Thoracic aorta (tissue), 2 donors: ENCODE results near the gene JAG2. TPM values are rescaled to one million over a fixed set of nuclear protein-coding genes. Genes with fewer than 3 reads are reported as not detected.

Experiments used
- ATAC-seq: fragments of 150-250 bp; one replicate; pipeline ENCODE4 v1.8.0; 2017; ENCODE audit warnings: low read depth; ENCODE audit not compliant: insufficient number of reproducible peaks, low FRiP score
- DNase-seq: peaks from one replicate; pipeline ENCODE4 v3.0.0-alpha.2; 2020; ENCODE audit warnings: low spot score
- H3K27ac ChIP-seq, 2 donors: fragments of 200-600 bp; sonication (generic); 1 replicate in 1 of 2; 2 replicates in 1 of 2; pipeline ENCODE4 v1.5.1; 2016; ENCODE audit warnings: mild to moderate bottlenecking in 2 of 2, moderate library complexity in 2 of 2
- H3K27me3 ChIP-seq: fragments of 200-600 bp; sonication (generic); replicated peaks from 2 replicates; pipeline ENCODE4 v1.6.0; 2016; ENCODE audit warnings: mild to moderate bottlenecking; ENCODE audit not compliant: insufficient read depth
- H3K36me3 ChIP-seq: fragments of 200-600 bp; sonication (generic); one replicate; pipeline ENCODE4 v1.5.1; 2016
- H3K4me1 ChIP-seq, 2 donors: fragments of 200-600 bp; sonication (generic); 1 replicate in 1 of 2; 2 replicates in 1 of 2; pipeline versions ENCODE4 v1.5.1 to v1.6.0; 2016; ENCODE audit warnings: low read depth in 2 of 2, mild to moderate bottlenecking in 1 of 2; ENCODE audit not compliant: control insufficient read depth in 1 of 2
- H3K4me3 ChIP-seq: fragments of 200-600 bp; sonication (generic); 2 replicates; pipeline ENCODE4 v1.5.1; 2016; ENCODE audit warnings: mild to moderate bottlenecking
- H3K9me3 ChIP-seq: fragments of 200-600 bp; sonication (generic); 2 replicates; pipeline ENCODE4 v1.5.1; 2016
- CTCF ChIP-seq: fragments of 200-600 bp; sonication (generic); IDR thresholded peaks from one replicate; pipeline ENCODE4 v1.5.1; 2019; ENCODE audit warnings: antibody characterized with exemption
- total RNA-seq, 2 donors: library from RNA; depleted of rRNA; stranded (reverse); fragments of >200 nt; gene quantifications; one replicate each; pipeline versions ENCODE4 v1.1.0 to v1.2.3, GENCODE V29; 2016

The JAG2 gene
- total RNA-seq, 2 donors from 2014 or later: 8.8 to 12.0 TPM

GRCh38 chr14:105180592-105181548, 12.3 kb upstream of the JAG2 start, which contains the start of gene NUDT14:
TSS of gene NUDT14 (minus strand) at chr14:105181312. CDS start at chr14:105181209, 103 bp downstream.
- Histone ChIP-seq H3K9me3 (no peaks in the 10 kb centered on the region), H3K27me3 (no peaks in the 10 kb centered on the region), H3K36me3 (no peaks in the 10 kb centered on the region), H3K4me3 (peak within 1 kb of the TSS; percentile 69), H3K27ac (no peak within 1 kb of the TSS), H3K4me1 (peaks cover 5 to 6% of the 10 kb centered on the region in 2 donors)
- ATAC-seq (no peak), DNase-seq (no peak)
- no peak for TF ChIP-seq CTCF

- H3K9me3 ChIP-seq: no peaks in the 10 kb centered on the region
- DNase-seq (no peak), ATAC-seq (no peak)
- peaks cover 5 to 6% of the 10 kb centered on the region in 2 donors for H3K4me1 ChIP-seq
- TF ChIP-seq CTCF: no peak
- no peak overlapping the region for H3K4me3 ChIP-seq
- H3K27me3 ChIP-seq: no peaks in the 10 kb centered on the region
- H3K36me3 ChIP-seq: no peaks in the 10 kb centered on the region
- H3K27ac ChIP-seq: no peak overlapping the region
Measured at GRCh38 chr14:105179191-105179590, 10.6 kb upstream of the JAG2 start.

- H3K27ac ChIP-seq: no peak overlapping the region
- H3K4me1 ChIP-seq: peaks cover 5 to 6% of the 10 kb centered on the region in 2 donors
- no peaks in the 10 kb centered on the region for H3K9me3 ChIP-seq
- TF ChIP-seq CTCF: no peak
- ATAC-seq (no peak), DNase-seq (no peak)
- H3K4me3 ChIP-seq: no peak overlapping the region
- H3K36me3 ChIP-seq: no peaks in the 10 kb centered on the region
- no peaks in the 10 kb centered on the region for H3K27me3 ChIP-seq
Measured at GRCh38 chr14:105178868-105179140, 10.2 kb upstream of the JAG2 start.

- no peaks in the 10 kb centered on the region for H3K27me3 ChIP-seq
- H3K27ac ChIP-seq: no peak overlapping the region
- no peaks in the 10 kb centered on the region for H3K9me3 ChIP-seq
- DNase-seq (no peak), ATAC-seq (no peak)
- no peak overlapping the region for H3K4me3 ChIP-seq
- no peaks in the 10 kb centered on the region for H3K36me3 ChIP-seq
- no peak for TF ChIP-seq CTCF
- peaks cover 5 to 6% of the 10 kb centered on the region in 2 donors for H3K4me1 ChIP-seq
Measured at GRCh38 chr14:105178069-105178867, 9.7 kb upstream of the JAG2 start.

- H3K9me3 ChIP-seq: no peaks in the 10 kb centered on the region
- ATAC-seq: no peak
- H3K27me3 ChIP-seq: no peaks in the 10 kb centered on the region
Measured at GRCh38 chr14:105177082-105177481, 8.5 kb upstream of the JAG2 start.

More at GRCh38 chr14:105177082-105177481, 8.5 kb upstream of the JAG2 start:
- no peak for DNase-seq
- TF ChIP-seq CTCF: no peak
- H3K4me1 ChIP-seq: peaks cover 5 to 6% of the 10 kb centered on the region in 2 donors
- no peak overlapping the region for H3K27ac ChIP-seq
- H3K4me3 ChIP-seq: no peak overlapping the region
- H3K36me3 ChIP-seq: no peaks in the 10 kb centered on the region
